ENCODE measurements around the gene SDC4.

DNA sequence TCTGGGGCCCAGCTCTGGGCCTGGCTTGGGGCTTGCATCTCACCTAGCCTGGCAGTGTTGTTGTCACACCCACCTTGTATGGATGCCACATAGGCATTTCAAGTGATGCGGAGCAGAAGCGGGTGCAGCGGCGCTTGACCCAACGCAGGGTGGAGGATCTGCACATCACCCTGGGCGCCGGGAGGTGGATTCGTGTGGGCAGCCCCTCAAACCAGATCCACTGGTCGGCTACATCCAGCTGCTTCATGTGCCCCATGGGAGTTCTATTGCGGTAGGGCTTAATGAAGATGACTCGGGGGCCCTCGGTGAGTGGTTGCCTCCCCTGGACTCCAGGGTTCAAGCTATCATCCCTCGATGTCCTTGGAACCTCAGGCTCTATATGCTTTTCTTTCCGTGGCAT, 26.7 kb upstream of the SDC4 start:
- no peak for TF ChIP-seq CTCF (optimal IDR thresholded peaks at IDR 0.05 in 1 of 3, IDR thresholded peaks at IDR 0.05 in 1 of 3, conservative IDR thresholded peaks at IDR 0.05 in 1 of 3; ENCODE audit: extremely low read depth in 1 of 3, insufficient read depth in 2 of 3, low read length in 3 of 3)
- no peak for TF ChIP-seq EZH2 (IDR thresholded peaks at IDR 0.05; ENCODE audit: low read length)
